A673 (cell line): ENCODE measurements around the gene MDH2.

ENCODE experiments used
- CTCF ChIP-seq: fragments of 300-800, 200-600 bp; sonication (generic); conservative IDR thresholded peaks from 2 replicates; pipeline ENCODE4 v1.5.1; 2017; ENCODE audit warnings: low read depth, mild to moderate bottlenecking, antibody characterized with exemption, low read length, moderate library complexity, mixed read lengths
- EZH2 ChIP-seq: fragments of 200-600 bp; sonication (generic); IDR thresholded peaks from 2 replicates; pipeline ENCODE4 v1.6.1; 2017; ENCODE audit warnings: borderline replicate concordance, low read depth, mild to moderate bottlenecking, mixed read lengths, antibody characterized with exemption, low read length; ENCODE audit not compliant: poor library complexity, severe bottlenecking

- TF ChIP-seq CTCF (no peak), EZH2 (no peak)
These were observed 15.9 kb upstream of the MDH2 start for GRCh38 chr7:76031964-76032363.
